GM21381 (cell line): ENCODE results near the gene VIT.

ENCODE experiments used
- ATAC-seq: cut with Tn5 transposase; IDR thresholded peaks from one replicate; pipeline ENCODE4 v1.9.1; 2021; ENCODE audit warnings: mild to moderate bottlenecking, moderate library complexity; ENCODE audit not compliant: unreplicated experiment

The VIT gene, protein sequence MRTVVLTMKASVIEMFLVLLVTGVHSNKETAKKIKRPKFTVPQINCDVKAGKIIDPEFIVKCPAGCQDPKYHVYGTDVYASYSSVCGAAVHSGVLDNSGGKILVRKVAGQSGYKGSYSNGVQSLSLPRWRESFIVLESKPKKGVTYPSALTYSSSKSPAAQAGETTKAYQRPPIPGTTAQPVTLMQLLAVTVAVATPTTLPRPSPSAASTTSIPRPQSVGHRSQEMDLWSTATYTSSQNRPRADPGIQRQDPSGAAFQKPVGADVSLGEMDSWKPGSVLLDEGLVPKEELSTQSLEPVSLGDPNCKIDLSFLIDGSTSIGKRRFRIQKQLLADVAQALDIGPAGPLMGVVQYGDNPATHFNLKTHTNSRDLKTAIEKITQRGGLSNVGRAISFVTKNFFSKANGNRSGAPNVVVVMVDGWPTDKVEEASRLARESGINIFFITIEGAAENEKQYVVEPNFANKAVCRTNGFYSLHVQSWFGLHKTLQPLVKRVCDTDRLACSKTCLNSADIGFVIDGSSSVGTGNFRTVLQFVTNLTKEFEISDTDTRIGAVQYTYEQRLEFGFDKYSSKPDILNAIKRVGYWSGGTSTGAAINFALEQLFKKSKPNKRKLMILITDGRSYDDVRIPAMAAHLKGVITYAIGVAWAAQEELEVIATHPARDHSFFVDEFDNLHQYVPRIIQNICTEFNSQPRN

DNA sequence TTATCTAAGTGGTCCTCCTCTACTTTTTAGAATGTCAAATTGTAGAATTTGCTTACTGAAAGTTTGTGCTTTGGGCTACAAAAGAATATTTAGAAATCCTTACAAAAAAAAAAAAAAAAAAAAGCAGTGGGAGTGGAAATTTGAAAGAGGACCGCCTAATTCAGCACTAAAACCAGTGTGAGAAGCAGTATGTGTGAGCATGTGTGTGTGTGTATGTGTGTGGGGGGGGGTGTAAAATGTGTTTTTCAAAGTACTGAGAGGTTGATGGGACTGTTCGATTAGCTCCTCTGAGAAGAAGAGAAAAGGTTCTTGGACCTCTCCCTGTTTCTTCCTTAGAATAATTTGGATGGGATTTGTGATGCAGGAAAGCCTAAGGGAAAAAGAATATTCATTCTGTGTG lies at the start of gene VIT:
Gene VIT, plus strand, starts transcription at position 175 of the 400 bp plus-strand sequence. CDS start 19,664 bp downstream, outside the sequence.
- ATAC-seq, result no peak

DNA sequence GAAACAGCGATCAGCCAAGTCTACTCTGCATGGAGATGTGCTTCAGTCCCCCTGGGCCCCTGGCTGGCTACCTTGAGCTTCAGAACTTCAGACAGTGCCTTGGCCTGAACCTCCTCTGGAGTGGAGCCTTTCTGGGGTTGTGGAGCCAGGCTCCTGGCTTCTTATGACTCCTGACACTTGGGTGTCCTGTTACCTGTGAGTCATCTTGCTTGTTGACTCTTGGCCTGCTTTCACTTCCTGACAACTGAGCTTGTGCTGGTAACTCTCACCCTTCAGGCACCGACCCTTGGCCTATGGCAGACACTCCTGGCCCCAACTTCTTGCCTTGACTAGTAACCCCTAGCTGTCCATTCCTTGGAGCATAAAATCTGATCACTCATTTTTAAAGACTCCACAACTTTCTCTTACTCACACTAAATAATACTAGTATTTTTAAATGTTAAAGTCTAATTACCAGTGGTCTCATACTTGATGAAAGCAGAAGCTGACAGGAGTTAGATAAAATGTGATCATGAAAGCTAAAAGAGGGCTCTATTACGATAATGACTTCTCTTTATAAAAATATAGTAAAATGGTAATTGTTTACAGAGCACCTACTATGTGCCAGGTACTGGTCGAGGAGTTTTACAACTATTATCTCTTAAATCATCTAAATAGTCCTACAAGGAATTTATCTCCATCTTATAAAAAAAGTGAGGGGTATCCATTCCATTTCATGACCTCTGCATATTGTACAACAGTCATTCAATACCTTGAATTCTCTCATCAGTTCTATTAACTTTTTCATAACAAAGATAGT lies 46.3 kb upstream of the VIT start:
- ATAC-seq, result peak; percentile 86

DNA sequence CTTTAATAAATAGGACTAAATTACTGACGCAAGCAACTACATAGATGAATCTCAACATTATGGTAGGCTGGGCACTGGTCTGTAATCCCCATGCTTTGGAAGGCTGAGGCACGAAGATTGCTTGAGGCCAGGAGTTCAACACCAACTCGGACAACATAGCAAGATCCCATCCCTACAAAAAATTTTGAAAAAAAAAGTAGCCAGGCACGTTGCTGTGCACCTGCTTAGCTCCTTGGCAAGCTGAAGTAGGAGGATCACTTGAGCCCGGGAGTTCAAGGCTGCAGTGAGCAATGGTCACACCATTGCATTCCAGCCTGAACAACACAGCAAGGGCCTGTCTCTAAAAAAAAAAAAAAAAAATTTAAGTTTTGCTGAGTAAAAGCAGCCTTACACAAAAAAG lies 43.4 kb upstream of the VIT start:
- no peak for ATAC-seq

DNA sequence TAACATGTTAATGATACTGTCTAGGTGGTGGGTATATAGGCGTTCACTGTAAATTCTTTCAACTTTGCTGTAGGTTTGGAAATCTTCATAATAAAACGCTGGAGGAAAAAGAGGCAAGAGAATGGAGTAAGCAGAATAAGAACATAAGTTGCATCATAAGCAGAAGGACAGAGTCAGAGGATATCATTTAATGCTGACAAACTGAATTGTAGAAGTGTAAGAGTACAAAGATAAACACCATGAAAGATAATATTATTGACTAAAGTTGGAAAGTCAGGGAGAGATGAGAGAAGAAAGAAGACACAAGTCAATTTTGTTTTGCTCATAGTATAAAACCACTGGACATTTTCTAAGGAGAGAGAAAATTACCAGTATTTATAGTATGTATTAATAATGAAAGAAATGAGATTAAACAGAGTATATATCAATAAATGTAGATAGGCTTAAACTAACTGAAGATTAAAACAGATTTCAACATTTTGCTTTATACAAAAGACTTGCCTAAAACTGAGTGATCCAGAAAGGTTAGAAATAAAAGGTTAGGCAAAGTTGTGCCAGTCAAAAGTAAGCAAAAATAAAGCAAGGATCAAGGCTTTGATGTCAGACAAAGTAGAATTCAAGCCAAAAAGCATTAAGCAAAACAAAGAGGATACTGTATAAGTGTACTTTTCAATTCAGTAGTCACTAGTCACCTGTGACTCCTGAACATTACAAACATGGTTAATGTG lies 42.4 kb upstream of the VIT start:
- no peak for ATAC-seq

DNA sequence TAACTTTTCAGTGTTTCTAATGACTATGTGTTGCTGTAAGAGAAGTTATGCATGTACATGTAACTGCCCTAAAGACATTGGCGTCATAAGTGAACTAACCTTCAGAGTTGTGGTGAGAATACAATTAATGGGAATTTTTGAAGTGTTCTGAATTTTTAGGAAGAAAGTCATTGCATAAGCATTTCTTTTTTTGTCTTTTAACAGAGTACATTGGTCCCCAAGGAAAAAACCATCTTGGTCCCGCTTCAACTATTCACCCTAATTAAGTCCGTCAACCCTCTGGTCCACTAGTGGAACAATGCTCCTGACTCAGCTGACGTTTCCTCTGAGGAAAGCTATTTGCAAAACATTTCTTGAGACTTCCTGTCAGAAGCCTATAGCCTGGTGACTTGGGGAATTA lies 41.1 kb upstream of the VIT start:
- ATAC-seq, result no peak

DNA sequence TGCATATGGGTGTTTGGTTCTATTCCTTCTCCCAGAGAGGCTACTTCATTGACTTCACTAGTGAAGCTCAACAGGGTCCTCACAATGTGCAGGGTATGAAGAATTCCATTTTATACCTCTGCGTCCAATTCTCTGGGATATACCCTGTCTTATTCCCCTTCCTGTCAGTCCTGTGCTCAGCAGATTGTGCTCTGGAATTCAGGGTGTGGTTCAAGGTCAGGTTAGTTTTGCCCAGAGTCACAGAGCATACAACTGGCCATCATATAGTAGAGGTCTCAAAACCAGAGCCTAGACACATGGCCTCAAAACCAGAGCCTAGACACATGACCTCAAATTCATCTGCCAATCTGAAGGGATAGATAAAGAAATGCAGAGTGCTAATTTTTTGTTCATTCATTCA lies 38.8 kb upstream of the VIT start:
- ATAC-seq, result no peak

DNA sequence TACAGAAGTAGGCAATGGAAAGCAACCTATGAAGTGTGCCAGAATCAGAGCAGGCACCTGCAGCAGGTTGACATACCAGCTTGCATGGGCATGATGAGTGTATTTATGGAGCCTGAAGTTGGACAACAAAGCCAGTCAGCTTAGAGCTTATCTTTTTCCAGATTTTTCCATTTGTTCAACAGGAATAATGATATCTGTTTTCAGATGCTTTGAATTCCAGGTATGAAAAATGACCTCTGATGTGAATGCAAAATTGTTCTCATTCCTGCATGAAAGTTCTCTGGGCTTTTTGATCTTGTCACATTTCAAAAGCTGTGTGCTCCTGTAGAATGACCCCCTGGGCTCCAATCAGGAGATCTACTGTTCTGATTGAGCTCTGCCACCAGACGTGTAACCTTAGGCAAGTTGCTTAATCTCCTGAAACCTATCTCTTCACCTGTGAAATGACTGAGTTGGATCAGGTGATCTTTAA lies 38.2 kb upstream of the VIT start:
- no peak for ATAC-seq

DNA sequence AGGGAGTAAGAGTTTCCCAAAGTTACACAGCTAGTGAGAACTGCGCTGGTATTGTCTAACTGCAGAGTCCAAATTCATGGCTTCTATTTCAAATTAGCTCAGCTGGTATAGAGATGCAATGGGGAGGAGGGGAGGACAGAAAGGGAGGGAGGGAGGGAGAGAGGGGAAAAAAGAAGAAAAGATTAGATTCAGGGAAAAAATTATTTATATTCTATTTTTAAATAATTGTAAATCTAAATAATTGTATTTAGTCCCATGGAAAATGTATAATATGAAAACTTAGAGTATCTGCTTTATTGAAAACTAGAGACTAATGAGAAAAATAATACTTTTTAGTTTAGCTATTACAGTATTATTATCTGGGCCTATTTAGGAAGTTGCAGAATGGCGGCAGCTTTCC lies 37.3 kb upstream of the VIT start:
- no peak for ATAC-seq

DNA sequence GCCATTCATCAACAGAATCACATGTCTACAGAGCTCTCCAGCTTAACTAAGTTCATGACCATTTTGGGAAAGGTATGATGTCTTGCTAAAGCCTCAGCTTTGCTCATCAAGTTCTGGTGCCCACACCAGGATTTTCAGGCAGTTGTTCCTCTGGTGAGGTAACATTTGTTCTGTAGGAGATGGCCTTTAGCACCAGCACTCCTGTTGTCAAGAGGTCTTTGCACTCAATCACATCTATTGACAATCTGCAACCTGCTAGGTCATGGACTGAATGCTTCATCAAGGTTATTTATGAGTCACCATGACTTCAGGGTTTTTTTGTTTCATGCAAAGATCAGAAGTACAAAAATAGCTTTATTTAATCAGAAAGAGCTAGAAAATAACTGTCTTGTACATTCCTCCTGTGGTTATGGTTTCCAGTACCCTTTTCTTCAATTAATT lies 36.6 kb upstream of the VIT start:
- no peak for ATAC-seq

DNA sequence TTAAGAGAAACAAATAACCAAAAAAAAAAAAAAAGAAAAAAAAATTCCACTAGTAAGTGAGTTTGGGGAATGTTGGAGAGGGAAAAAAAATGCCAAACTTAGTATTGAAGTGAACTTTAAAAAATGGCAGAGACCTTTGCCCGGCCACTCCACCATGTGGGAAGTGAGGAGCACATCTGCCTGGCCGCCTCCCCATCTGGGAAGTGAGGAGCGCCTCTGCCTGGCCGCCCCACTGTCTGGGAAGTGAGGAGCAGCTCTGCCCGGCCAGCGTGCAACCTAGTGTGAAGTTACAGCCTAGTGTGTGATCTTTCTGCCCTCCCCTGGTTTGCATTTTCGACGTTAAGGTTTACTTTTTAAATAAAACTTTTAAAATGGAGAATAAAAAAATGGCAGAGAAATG lies 33.9 kb upstream of the VIT start:
- no peak for ATAC-seq

DNA sequence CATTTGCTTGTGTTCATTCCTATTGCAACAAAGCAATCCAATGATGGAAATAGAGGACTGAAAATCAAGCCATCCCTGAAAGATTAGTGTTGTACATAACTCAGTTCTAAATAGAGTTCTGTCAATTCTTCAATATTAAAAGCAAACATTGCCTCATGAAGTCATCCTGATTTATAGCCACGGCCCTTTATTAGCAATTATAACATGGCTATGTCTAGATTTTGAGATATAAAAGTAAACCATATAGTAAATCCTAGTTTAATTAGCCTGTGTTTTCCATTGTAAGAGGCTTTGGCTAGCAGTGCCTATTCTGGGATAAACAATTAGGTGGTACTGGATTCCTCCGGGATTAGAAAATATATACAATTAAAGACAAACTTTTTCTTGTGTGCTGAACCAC lies 33.2 kb upstream of the VIT start:
- no peak for ATAC-seq

DNA sequence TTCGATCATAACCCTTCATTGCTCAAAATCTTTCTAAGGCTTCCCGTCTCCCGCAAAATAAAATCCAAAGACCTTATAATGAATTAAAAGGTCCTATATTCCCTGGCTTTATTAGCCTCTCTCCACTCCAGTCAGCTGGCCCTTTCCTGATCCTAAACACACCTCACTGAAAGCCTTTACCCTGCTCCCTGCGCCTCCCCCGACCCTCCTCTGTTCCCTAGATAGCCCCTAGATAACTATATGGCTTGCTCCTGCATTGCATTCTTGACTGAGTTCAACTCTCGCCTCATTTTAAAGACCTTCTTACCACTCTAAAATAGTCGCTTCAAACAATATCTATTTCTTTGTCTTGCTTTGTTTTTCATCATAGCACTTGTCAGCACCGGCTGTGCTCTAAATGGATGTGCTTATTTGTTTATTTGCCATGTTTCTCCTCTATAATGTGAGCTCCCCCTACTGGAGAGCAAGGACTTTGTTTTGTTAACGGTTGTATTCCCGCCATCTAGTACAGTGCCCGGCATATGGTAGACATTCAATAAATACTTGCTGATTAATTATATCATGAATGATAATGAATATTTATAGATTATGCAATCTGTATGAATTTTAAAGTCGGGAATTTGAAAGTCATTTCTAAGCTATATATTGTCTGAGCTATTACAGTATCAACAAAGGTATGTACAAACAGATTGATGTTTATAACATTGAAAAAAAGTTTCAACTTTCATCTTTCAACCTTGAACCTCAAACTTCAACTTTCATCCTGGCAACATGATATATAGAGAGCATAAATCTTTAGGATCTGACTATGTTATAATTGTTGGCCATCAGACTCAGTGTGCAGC lies 32.4 kb upstream of the VIT start:
- ATAC-seq, result peak; percentile 80

DNA sequence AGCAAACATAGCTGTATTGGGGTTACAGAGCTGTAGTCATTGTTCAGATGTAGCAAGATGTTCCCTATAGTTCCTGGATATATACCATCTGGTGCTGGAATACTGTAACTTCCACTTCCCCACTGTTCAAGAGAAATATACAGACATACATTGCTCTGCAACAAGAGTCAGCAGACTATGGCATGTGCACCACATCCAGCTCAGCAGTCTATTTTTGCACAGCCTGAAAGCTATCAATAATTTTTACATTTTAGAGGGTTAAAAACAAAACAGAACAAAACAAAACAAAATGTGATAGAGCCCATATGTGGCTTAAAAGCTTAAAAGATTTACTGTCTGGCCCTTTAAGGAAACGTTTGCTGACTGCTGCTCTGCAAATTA lies 31.8 kb upstream of the VIT start:
- no peak for ATAC-seq

DNA sequence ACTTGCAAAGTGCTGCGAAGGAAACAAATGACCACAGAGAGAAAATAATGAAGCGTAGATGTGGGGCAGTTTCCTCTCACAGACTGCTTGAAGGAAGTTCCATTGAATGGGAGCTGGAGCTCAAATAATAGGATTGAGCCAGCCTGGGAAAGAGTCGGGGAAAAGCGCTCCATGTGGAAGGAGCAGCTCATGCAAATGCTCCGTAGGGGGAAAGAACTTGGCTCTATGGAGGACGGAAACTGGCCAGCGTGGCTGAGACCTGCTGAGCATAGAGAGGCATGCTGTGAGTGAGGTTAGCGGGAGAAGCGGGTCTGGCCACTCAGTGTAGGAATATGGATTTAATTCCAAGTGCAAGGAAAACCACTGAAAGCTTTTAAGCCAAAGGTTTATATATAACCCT lies 28.6 kb upstream of the VIT start:
- ATAC-seq, result no peak

DNA sequence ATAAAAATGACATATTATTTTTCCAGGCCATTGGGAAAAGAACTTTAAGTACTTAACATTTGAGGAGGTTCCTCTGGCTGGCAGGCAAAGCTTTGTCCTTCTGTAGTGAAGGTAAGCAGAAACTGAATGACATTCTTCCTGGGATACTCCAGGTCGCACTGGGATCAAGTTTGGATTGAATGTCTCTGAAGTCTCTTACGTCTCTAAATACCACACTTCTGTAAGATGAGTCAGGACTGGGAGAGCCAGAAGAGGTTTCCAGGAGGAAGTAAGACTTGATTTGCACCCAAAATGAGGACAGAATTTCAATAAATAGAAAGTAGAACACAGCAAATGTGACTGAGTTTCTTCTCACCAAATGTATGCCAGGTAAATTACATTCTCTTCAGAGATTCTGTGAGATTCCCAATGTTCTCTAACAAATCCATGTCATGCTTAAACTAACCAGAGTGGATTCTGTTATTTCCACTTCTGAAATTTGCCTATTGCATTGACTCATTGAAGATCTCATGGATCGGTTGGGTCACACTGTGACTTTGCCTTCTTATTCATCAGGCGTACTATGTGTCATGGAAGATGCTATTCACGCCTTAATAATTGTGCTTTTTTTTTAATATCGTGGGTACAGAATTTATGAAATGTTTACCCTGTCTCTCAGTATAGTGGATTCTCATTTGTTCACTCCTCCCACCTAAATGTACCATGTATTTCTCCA lies 25.5 kb upstream of the VIT start:
- no peak for ATAC-seq

DNA sequence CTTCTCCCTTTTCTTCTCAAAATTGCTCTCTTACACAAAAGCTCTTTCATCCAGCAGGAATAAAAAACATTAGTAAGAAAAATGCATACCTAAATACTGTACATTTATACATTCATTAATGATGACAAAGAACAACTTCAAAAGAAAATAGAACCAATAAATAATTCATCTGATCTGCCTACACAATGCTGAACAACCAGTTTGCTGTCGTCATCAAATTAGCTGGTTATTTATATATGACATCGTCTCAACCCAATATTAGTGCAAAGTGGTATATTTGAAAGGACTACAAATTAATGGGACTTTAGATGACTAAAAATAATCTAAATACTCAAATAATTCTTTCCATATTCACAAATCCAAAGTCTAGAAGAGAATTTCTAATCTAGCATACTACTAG lies 24.8 kb upstream of the VIT start:
- ATAC-seq, result no peak

DNA sequence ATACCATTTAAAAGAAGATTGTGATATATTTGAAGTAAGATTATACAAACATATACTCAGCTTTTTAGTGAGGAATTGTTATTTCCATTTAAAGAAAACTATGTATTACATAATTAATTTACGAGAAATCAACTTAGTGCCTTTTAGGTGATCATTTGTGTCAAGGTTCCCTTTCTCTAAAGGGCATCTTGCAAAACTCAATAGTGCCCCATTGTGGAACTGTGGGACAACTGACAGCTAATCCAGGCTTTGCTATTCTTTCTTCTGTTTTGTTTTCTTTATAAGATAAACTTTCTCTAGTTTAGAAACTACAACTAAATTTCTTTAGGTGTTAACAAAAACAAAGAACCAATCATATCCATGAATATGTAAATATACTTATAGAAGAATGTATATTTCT lies 24.3 kb upstream of the VIT start:
- ATAC-seq, result no peak

DNA sequence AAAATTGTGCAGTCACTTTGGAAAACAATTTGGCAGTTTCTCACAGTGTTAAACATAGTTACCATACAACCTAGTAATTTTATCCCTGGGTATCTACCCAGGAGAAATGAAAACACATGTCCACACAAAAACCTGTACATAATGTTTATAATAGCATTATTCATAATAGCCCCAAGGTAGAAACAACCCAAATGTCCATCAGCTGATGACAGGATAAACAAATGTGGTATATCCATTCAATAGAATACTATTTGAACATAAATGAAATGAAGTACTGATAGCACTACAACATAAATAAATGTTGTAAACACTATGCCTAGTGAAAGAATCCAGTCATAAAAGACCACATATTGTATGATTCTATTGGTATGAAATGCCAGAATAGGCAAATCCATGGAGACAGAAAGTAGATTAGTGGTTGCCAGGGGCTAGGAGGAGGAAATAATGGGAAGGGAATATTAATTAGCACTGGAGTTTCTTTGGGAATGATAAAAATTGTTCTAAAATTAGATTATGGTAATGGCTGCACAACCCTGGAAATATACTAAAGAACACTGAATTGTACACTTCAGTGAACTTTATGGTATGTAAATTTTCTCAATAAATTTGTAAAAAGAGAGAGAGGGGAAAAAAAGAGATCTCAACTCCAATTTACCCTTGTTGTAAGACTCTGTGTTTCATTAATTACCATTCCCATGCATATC lies 20.8 kb upstream of the VIT start:
- no peak for ATAC-seq

DNA sequence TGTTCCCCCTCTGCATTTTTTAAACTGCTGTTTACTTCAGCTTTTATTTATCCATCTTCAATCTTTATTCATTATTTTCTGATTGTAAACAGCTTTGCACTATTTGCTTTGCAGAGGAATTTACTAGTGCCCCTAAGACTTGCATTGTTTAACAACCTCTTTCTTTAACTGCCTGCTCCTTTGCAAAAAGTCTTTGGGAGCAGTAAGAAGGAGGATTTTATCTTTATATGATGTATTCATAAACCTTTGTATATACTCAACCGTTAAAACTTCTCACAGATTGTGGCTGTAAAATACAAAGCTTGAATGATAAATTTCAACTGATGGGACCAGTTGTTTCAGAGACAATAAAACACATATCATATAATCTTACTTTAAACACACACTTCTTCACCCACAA lies 20.1 kb upstream of the VIT start:
- no peak for ATAC-seq
